Prostate gland (tissue), 2 donors: ENCODE results near the gene CDH5. TPM values are rescaled to one million over a fixed set of nuclear protein-coding genes. Genes with fewer than 3 reads are reported as not detected.

ENCODE experiments used
- DNase-seq: peaks from one replicate; pipeline ENCODE4 v3.0.0-alpha.2; 2019; ENCODE audit warnings: low spot score
- H3K27ac ChIP-seq, 2 donors: fragments of 200-600 bp; sonication (generic); 2 replicates each; pipeline ENCODE4 v1.5.1; 2017 to 2019
- H3K27me3 ChIP-seq: fragments of 200-600 bp; sonication (generic); replicated peaks from 2 replicates; pipeline ENCODE4 v1.5.1; 2019; ENCODE audit not compliant: insufficient read depth
- H3K36me3 ChIP-seq, 2 donors: fragments of 200-600 bp; sonication (generic); 1 replicate in 1 of 2; 2 replicates in 1 of 2; pipeline versions ENCODE4 v1.5.1 to v1.8.1; 2017 to 2019
- H3K4me1 ChIP-seq: fragments of 200-600 bp; sonication (generic); replicated peaks from 2 replicates; pipeline ENCODE4 v1.5.1; 2019
- H3K4me3 ChIP-seq, 2 donors: fragments of 200-600 bp; sonication (generic); 2 replicates each; pipeline ENCODE4 v1.5.1; 2017 to 2019
- H3K9me3 ChIP-seq: fragments of 200-600 bp; sonication (generic); 2 replicates; pipeline ENCODE4 v1.5.1; 2017
- CTCF ChIP-seq, 4 experiments: fragments of 200-600 bp in 2 of 4; fragments of 450-650 bp in 2 of 4; sonication (generic) in 2 of 4; IDR thresholded peaks; 1 replicate in 3 of 4; 2 replicates in 1 of 4; pipeline ENCODE4 v1.5.1; 2016 to 2019; ENCODE audit warnings: antibody characterized with exemption in 4 of 4, mild to moderate bottlenecking in 2 of 4, moderate library complexity in 2 of 4
- POLR2A ChIP-seq: fragments of 450-650 bp; IDR thresholded peaks from one replicate; pipeline ENCODE4 v1.6.1; 2016; ENCODE audit warnings: antibody characterized with exemption, mild to moderate bottlenecking
- POLR2AphosphoS5 ChIP-seq: sonication (generic); formaldehyde crosslinking; IDR thresholded peaks from one replicate; pipeline ENCODE4 v1.6.1; 2017; ENCODE audit warnings: antibody characterized with exemption
- WGBS: methylation state at CpG from one replicate; pipeline ENCODE4 v1.1.5; 2018; 5-methylcytosine and 5-hydroxymethylcytosine counted together
- intact Hi-C: fragments of 100-400 bp; cut with DNase I; formaldehyde crosslinking; loops from one replicate; pipeline ENCODE4 v1.14.2; 2022
- total RNA-seq, 2 donors: library from RNA; depleted of rRNA; stranded (reverse); fragments of >200 nt; gene quantifications; one replicate each; pipeline ENCODE4 v1.1.0, GENCODE V29; 2016

Gene CDH5
- total RNA-seq, 2 donors from 2014 or later = 8.0 to 20.8 TPM

- H3K4me1 ChIP-seq = no peaks in the 10 kb centered on the region
- H3K27me3 ChIP-seq = no peaks in the 10 kb centered on the region
- H3K27ac ChIP-seq = no peak overlapping the region
- H3K4me3 ChIP-seq = no peak overlapping the region
- TF ChIP-seq CTCF (IDR thresholded peaks at IDR 0.05) = no peak
- no peaks in the 10 kb centered on the region for H3K36me3 ChIP-seq
- intact Hi-C loops = no loop called here
- DNase-seq = no peak
- 56% methylated on average over 11 of the region's 11 CpGs for WGBS
- no peaks in the 10 kb centered on the region for H3K9me3 ChIP-seq
These were observed 62.3 kb downstream of the CDH5 start for GRCh38 chr16:66428682-66429251.

GRCh38 chr16:66429290-66429962, 62.9 kb downstream of the CDH5 start:
- no peaks in the 10 kb centered on the region for H3K27me3 ChIP-seq
- no peak overlapping the region for H3K4me3 ChIP-seq
- DNase-seq = no peak
- H3K4me1 ChIP-seq = no peaks in the 10 kb centered on the region
- no peaks in the 10 kb centered on the region for H3K9me3 ChIP-seq
- no peak for TF ChIP-seq CTCF (IDR thresholded peaks at IDR 0.05)
- no peak for TF ChIP-seq POLR2A
- TF ChIP-seq POLR2AphosphoS5 = no peak
- no peak overlapping the region for H3K27ac ChIP-seq
- no peaks in the 10 kb centered on the region for H3K36me3 ChIP-seq
- WGBS = 65% methylated on average over 9 of the region's 9 CpGs
- intact Hi-C loops = no loop called here

GRCh38 chr16:66430214-66430613, 63.7 kb downstream of the CDH5 start:
- intact Hi-C loops = no loop called here

GRCh38 chr16:66431760-66432159, 65.3 kb downstream of the CDH5 start:
- intact Hi-C loops = no loop called here
- H3K9me3 ChIP-seq = no peaks in the 10 kb centered on the region
- DNase-seq = no peak
- no peak for TF ChIP-seq POLR2A
- TF ChIP-seq POLR2AphosphoS5 = no peak
- TF ChIP-seq CTCF (IDR thresholded peaks at IDR 0.05) = no peak
- H3K36me3 ChIP-seq = no peaks in the 10 kb centered on the region
- no peaks in the 10 kb centered on the region for H3K27me3 ChIP-seq
- H3K27ac ChIP-seq = no peak overlapping the region
- H3K4me1 ChIP-seq = no peaks in the 10 kb centered on the region
- WGBS = 87% methylated on average over 8 of the region's 8 CpGs
- H3K4me3 ChIP-seq = no peak overlapping the region

More at GRCh38 chr16:66430214-66430613, 63.7 kb downstream of the CDH5 start:
- no peak overlapping the region for H3K27ac ChIP-seq
- 63% methylated on average over 3 of the region's 3 CpGs for WGBS
- no peaks in the 10 kb centered on the region for H3K27me3 ChIP-seq
- no peaks in the 10 kb centered on the region for H3K36me3 ChIP-seq
- DNase-seq = no peak
- no peaks in the 10 kb centered on the region for H3K4me1 ChIP-seq
- H3K9me3 ChIP-seq = no peaks in the 10 kb centered on the region
- TF ChIP-seq POLR2A = no peak
- no peak for TF ChIP-seq CTCF (IDR thresholded peaks at IDR 0.05)
- TF ChIP-seq POLR2AphosphoS5 = no peak
- H3K4me3 ChIP-seq = no peak overlapping the region

GRCh38 chr16:66432429-66432828, 65.9 kb downstream of the CDH5 start:
- WGBS = 79% methylated on average over 4 of the region's 5 CpGs
- TF ChIP-seq POLR2A (no peak), CTCF (IDR thresholded peaks at IDR 0.05) (no peak), POLR2AphosphoS5 (no peak)

More at GRCh38 chr16:66432429-66432828, 65.9 kb downstream of the CDH5 start:
- no peak for DNase-seq
- H3K36me3 ChIP-seq = no peaks in the 10 kb centered on the region
- H3K27me3 ChIP-seq = no peaks in the 10 kb centered on the region
- no peak overlapping the region for H3K27ac ChIP-seq
- no peaks in the 10 kb centered on the region for H3K4me1 ChIP-seq
- no peak overlapping the region for H3K4me3 ChIP-seq
- H3K9me3 ChIP-seq = no peaks in the 10 kb centered on the region
- intact Hi-C loops = no loop called here
